GM18867 (cell line): Measurements from ENCODE around the gene NFATC3.

Experiments used
- ATAC-seq: cut with Tn5 transposase; IDR thresholded peaks from one replicate; pipeline ENCODE4 v1.9.1; 2021; ENCODE audit warnings: mild to moderate bottlenecking, moderate library complexity; ENCODE audit not compliant: unreplicated experiment

NFATC3 gene

GRCh38 chr16:68228652-68229051, 143.5 kb downstream of the NFATC3 start:
- ATAC-seq = no peak

- no peak for ATAC-seq
Observed at GRCh38 chr16:68229431-68230175, 144.4 kb downstream of the NFATC3 start.

GRCh38 chr16:68230176-68230571, 145.0 kb downstream of the NFATC3 start:
- ATAC-seq = no peak

GRCh38 chr16:68230956-68231355, 145.8 kb downstream of the NFATC3 start:
- ATAC-seq = no peak

GRCh38 chr16:68231384-68232136, 146.4 kb downstream of the NFATC3 start:
- no peak for ATAC-seq

GRCh38 chr16:68232335-68232734, 147.2 kb downstream of the NFATC3 start:
- ATAC-seq = no peak

- ATAC-seq = no peak
Observed at GRCh38 chr16:68233085-68233834, 148.1 kb downstream of the NFATC3 start.

GRCh38 chr16:68233835-68234187, 148.6 kb downstream of the NFATC3 start:
- no peak for ATAC-seq

GRCh38 chr16:68234188-68235107, 149.3 kb downstream of the NFATC3 start:
- no peak for ATAC-seq

GRCh38 chr16:68235108-68235886, 150.1 kb downstream of the NFATC3 start:
- no peak for ATAC-seq

- no peak for ATAC-seq
Observed at GRCh38 chr16:68235887-68236136, 150.6 kb downstream of the NFATC3 start, which contains the start of gene ESRP2. ESRP2 (minus strand) TSS chr16:68236127; CDS start chr16:68236045, 82 bp downstream.

GRCh38 chr16:68236137-68236825, 151.1 kb downstream of the NFATC3 start:
- no peak for ATAC-seq

GRCh38 chr16:68236826-68237242, 151.7 kb downstream of the NFATC3 start:
- ATAC-seq = no peak

- ATAC-seq = peak; percentile 80
Observed at GRCh38 chr16:68237243-68238028, 152.3 kb downstream of the NFATC3 start.

GRCh38 chr16:68238029-68238345, 152.8 kb downstream of the NFATC3 start:
- peak; percentile 17 for ATAC-seq

- ATAC-seq = no peak
Observed at GRCh38 chr16:68242085-68242484, 156.9 kb downstream of the NFATC3 start.

GRCh38 chr16:68242926-68243858, 158.0 kb downstream of the NFATC3 start:
- ATAC-seq = no peak

- no peak for ATAC-seq
Observed at GRCh38 chr16:68244481-68244902, 159.3 kb downstream of the NFATC3 start.
